ENCODE data around the gene DDX56. TPM values are rescaled to one million over a fixed set of nuclear protein-coding genes. Genes with fewer than 3 reads are reported as not detected.

Gene DDX56
- total and polyA plus RNA-seq, 2 of the 13 experiments (the other 11 are each of a cell fraction or from before 2014, with no cell fraction given): 82.6 to 120 TPM

GRCh38 chr7:44563171-44563679 is 10.5 kb downstream of the DDX56 start (continued):
- TF ChIP-seq HHEX (CRISPR knock-in tag; IDR thresholded peaks at IDR 0.05) (no peak), ZNF251 (CRISPR knock-in tag; IDR thresholded peaks at IDR 0.05) (no peak), ZNF652 (CRISPR knock-in tag; IDR thresholded peaks at IDR 0.05; ENCODE audit: borderline replicate concordance, low read depth) (no peak), MNT (IDR thresholded peaks at IDR 0.05) (no peak), RARG (CRISPR knock-in tag; IDR thresholded peaks at IDR 0.05; ENCODE audit: low read depth) (no peak), IRF2 (CRISPR knock-in tag; IDR thresholded peaks at IDR 0.05) (no peak), AGO2 (optimal IDR thresholded peaks at IDR 0.05; ENCODE audit: low read depth, low read length) (no peak), NFATC3 (CRISPR knock-in tag; IDR thresholded peaks at IDR 0.05) (no peak), REL (CRISPR knock-in tag; conservative IDR thresholded peaks at IDR 0.05) (no peak), PBX3 (CRISPR knock-in tag; IDR thresholded peaks at IDR 0.05; ENCODE audit: borderline replicate concordance) (no peak), ATF6 (CRISPR knock-in tag; conservative IDR thresholded peaks at IDR 0.05) (no peak), NFE2 (CRISPR knock-in tag; IDR thresholded peaks at IDR 0.05) (no peak)

Measured in HepG2 (cell line).